Astrocyte of the hippocampus (primary cell): ENCODE results near the gene EIF4G1.
"Not testable (repeated sequence)": the region's sequence is repeated elsewhere in the genome, so short reads cannot be mapped to it uniquely, and the experiment has no call there.

ENCODE experiments used
- DNase-seq: peaks from one replicate; pipeline ENCODE4 v3.0.0; 2011; ENCODE audit warnings: low read depth, low spot score

The EIF4G1 gene

GRCh38 chr3:184334470-184335158 is 20.2 kb downstream of the EIF4G1 start:
- DNase-seq: peak; percentile 69

- DNase-seq: no peak
These were observed 20.9 kb downstream of the EIF4G1 start for GRCh38 chr3:184335291-184335660.

DNA sequence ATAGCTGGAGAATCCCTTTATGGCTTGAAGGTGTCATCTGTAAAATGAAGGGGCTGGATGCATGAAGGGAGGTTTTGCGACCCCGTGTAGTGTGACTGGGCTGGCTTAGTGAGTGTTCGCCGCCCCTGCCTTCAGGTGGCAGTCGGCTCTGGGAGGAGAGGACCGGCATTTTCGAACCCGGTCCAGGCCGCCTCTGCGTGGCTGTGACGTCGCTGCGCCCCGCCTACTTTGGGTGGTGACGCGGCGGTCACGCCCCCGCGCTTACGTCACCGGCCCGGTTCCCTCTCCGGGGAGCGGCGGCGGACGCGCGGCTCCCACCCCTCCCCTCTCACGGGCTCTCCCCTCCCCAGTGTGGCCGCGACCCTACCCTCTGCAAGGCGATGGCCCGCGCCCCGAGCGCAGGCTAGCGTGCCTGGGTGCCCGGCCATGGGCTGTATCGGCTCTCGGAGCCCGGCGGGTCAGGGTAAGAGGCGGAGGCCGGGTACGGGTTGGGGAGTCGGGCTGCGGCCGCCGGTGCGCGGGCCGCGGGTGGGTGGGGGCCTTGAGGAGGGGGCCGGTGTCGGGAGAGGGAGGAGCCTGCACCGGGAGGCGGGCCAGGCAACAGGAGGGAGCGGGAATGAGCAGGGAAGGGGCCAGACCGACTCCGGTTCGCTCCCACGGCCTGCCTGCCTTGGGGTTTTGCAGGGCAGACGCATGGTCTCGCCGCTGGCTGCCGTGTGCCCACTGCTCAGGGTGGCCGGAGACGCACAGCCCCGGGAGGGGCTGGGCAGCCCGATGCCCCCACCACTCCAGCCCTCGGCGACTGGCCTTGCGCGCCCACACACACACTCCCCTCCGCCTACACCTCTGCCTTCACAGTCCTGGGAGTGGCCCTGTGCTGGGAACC is 21.5 kb downstream of the EIF4G1 start:
- DNase-seq: peak; percentile 93

DNA sequence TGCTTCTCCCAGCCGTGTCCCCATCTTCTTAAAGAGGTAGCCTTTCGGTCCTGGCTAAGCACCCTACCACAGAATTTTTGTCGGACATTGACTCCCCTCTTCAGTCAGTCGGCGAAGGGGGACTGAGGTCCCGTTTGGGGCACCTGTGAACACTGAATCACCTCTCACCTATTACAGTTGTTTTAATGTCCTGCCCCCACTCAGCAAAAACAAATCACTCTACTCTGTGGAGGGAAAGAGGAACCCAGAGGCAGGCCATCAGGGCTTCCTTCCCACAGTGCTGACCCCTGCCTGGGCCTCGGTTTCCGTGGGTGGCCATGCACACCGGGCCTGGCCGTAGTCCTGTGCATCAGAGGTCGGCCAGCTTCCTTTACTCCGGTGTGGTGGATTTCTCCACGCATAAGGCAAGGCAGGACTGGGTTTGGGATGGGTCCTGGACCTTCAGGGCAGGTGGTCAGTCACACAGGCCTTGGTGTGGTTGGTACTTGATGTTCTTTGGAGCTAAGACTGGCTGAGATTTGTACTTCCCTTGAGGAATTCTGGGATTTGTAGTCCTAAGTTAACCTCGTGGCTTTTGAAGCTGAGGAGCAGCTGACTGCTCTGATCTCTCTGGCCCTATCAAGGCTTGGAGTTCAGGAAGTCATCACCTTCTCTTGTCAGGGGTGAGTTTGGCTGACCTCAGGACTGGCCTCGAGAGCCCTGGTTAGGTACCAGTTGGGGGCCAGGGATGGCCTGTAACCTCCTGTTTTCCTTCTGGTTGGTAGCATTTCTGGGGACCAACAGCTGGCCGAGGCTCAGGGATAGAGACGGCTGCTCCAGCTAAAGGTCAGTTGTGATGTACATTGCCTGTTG is 22.4 kb downstream of the EIF4G1 start:
- DNase-seq: peak; percentile 70

DNA sequence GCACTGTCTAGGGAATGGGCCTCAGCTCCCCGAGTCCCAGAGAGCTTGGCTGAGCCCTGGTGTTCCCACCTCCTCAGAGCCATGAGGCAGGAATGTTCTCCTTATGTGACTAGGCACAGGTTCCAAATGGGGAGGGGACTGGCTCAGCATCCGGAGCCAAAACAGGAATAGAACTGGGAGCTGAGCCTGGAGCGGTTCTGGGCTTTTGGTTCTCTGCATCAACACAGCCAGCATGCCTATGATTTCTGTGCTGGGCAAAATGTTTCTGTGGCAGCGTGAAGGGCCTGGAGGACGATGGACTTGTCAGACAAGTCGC is 23.0 kb downstream of the EIF4G1 start, which contains the start of gene FAM131A:
FAM131A (plus strand) TSS at position 202 of the 316 bp plus-strand sequence; CDS start at position 233, 31 bp downstream.
- peak; percentile 70 for DNase-seq

DNA sequence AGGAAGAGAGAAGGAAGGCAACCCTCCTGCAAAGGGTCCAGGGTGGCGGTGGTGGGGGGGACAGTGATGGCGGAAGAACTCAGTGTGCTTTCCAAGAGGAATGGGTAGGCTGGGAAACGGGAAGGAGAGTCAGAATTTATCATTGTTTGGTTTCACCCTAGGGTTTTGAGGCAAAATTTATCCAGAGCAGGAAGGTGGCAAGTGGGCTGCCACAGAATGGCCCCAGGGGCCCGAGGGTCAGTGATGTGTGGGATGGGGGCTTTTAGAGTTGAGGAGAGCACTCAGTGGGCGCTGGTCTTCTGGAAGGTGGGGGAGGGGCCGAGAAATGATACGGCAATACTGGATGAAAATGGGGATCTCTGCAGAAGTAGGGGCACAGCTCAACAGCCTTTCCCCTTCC is 23.6 kb downstream of the EIF4G1 start:
- no peak for DNase-seq

GRCh38 chr3:184338511-184338945 is 24.1 kb downstream of the EIF4G1 start:
- DNase-seq: peak; percentile 96

- no peak for DNase-seq
These were observed 24.6 kb downstream of the EIF4G1 start for GRCh38 chr3:184339001-184339400.

DNA sequence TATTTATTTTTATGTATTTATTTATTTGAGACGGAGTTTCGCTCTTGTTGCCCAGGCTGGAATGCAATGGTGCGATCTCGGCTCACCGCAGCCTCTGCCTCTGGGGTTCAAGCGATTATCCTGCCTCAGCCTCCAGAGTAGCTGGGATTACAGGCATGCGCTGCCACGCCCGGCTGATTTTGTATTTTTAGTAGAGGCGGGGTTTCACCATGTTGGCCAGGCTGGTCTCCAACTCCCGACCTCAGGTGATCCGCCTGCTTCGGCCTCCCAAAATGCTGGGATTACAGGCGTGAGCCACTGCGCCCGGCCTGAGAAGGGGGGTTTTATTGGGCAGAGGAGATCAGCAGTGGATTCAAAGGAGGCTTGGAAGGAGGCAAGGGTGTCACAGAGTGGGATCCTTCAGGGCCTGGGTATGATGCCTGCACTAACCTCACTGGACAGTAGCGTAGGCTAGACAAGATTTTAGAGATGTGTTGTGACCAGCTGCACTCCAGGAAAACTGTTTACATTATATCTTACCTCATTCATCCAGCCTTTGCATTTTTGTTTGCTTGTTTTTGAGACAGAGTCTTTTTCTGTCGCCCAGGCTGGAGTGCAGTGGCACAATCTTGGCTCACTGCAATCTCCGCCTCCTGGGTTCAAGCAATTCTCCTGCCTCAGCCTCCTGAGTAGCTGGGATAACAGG is 25.2 kb downstream of the EIF4G1 start:
- not testable (repeated sequence) for DNase-seq

- DNase-seq: no peak
These were observed 27.5 kb downstream of the EIF4G1 start for GRCh38 chr3:184341925-184342324.

DNA sequence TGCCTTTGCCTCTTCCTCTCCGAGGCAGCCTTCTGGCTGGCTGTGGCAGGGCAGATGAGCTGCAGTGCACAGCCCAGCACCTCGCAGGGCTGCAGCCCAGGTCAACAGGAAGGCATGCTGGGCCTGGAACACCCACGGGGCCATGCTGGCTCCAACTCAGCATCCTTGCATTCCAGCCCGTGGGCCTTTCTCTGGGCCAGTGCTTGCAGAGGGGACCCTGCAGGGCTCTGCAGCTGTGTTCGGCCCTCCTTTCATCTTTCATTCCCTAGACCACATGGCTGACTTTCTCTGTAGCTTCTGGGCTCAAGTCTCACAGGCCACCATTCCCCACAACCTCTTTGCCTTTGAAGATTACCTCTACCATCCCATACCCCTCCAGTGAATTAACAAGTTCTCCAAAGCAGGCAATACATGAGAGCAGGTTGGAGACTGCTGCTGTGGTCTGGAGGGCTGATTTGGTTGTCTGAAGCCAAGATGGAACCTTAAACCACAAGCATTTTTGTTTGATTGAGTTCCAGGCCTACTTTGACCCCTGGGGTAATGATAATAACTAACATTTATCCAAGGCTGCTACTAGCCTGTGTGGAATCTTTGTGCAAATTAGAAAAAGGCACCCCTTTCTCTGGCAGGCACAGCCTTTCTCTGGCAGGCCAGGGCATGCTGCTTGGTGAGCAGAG is 28.9 kb downstream of the EIF4G1 start:
- peak; percentile 76 for DNase-seq

GRCh38 chr3:184344579-184345316 is 30.3 kb downstream of the EIF4G1 start:
- no peak for DNase-seq

GRCh38 chr3:184345317-184346144 is 31.1 kb downstream of the EIF4G1 start:
- DNase-seq: peak; percentile 79

DNA sequence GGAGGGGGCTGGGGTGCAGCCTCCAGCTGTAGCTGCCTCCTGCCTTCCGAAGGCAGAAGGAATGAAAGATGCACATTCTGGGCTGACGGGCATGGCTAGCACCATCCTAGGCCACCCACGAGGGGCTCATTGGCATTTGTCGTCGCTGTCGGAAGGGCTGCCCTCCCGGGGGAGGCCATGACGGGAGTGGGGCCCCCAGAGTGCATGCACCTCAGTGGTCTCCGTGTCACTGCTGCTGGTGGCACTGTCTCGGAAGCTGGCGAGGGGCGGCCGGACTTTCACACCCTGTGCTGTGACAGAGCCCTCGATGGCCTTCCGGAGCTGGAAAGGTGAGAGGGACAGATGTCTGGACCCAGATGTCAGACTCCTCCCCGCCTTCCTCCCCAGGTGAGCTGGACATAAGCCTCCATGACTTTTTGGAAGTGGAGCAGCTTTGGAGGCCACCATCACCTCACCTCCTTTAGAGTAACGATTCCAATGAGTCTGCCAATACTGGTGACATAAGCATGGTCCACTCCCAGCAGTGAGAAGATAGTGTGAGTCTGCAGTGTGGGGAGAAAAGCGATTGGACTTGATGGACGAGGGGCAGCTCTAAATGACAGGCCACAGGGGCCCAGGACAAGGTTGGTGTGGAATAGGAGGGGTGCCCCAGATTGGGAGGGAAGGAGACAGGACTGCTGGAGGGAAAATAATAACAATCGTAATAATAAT is 32.2 kb downstream of the EIF4G1 start:
- no peak for DNase-seq

GRCh38 chr3:184347321-184348056 is 33.1 kb downstream of the EIF4G1 start:
- DNase-seq: no peak

DNA sequence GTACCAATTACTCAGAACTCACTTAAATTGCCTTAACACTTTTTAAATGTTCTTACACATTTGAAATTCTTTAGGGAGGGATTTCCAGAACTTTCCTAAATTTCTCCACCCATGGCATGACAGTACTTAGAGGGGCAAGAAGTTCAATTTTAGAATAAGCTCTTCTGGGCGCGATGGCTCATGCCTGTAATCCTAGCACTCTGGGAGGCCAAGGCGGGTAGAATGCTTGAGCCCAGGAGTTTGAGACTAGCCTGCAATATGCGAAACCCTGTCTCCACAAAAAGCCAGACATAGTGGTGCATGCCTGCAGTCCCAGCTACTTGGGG is 33.6 kb downstream of the EIF4G1 start:
- DNase-seq: no peak

DNA sequence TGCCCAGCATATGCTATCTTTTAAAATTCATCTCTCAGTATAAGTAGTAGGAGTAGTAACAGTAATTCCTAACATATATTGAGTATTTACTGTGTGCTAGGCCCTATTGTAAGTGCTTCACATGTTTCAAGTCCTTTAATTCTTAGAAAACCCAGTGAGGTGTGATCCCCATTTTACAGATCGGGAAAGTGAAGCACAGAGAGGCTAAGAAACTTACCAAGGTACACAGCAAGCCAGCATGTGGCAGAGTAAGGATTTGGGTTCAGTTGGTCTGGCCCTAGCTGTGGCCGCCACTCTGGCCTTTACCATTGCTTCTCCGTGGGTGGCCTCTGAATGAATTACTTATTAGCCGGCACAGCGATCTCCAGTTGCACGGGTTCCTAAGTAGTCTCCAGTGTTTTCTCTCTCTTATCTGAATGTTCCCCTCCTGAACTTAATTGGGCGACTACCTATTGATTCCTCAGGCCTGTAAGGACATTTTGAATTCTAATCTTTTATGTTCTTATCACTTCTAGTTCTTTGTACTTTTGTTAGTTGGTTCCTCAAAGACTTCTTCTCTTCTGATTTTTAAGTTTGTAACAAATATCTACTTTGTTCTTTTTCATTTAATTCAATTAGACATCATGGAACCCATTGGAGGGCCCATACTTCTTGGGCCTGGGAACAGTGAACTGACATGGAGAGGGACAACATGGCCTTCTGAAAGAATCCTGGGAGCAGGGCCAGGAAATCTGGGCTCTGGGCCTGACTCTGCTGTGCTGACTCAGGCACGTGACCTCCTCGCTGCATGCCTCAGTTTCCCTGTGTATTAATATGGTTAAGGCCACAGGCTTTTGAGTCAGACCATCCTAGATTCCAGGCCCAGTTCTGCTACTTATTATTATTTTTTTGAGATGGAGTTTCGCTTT is 35.4 kb downstream of the EIF4G1 start:
- DNase-seq: no peak
